ENCODE data around the gene CERCAM.

DNA sequence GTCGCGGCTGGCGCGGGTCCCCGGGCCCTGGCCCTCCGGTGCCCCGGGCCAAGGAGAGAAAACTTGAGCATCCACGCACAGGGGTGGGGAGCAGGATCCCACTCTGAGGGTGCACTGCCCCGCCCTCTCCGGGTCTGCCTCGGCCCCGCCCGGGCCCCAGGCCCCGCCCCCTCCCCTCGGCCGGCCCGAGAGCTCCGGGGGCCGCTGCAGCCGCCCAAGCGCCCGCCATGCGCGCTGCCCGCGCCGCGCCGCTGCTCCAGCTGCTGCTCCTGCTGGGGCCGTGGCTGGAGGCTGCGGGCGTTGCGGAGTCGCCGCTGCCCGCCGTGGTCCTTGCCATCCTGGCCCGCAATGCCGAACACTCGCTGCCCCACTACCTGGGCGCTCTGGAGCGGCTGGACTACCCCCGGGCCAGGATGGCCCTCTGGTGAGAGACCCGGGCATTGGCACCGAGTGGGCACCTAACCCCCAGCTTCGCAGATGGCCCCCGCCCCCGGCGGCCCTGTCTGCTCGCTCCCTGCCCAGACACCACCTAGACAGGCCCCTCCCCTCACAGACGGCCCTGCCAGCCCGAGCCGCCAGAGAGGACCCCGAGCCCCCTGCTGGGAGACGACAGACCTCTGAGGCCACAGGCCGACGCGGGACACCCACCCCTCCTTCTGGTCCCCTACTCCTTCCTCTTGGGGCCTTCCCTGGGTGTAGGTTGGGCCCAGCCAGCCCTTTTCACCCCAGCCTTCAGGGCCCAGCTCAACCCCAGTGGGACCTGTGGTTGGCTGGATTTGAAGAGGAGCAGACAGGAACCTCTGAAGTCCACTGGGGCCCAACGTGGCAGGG lies at the start of gene CERCAM:
- no peak for TF ChIP-seq POLR2A (IDR thresholded peaks at IDR 0.05)
- no peak for TF ChIP-seq CTCF (IDR thresholded peaks at IDR 0.05)
